Stimulated activated CD8-positive, alpha-beta memory T cell treated with anti-CD3 and anti-CD28 coated beads, Interleukin-4, amount 100 ng/mL, for 48 hours (primary cell): ENCODE measurements around the gene NPEPL1.
"Not testable (repeated sequence)": the region's sequence is repeated elsewhere in the genome, so short reads cannot be mapped to it uniquely, and the experiment has no call there.

ENCODE experiments used
- DNase-seq: peaks from one replicate; pipeline ENCODE4 v3.0.0-alpha.2; 2020

NPEPL1 gene

DNA sequence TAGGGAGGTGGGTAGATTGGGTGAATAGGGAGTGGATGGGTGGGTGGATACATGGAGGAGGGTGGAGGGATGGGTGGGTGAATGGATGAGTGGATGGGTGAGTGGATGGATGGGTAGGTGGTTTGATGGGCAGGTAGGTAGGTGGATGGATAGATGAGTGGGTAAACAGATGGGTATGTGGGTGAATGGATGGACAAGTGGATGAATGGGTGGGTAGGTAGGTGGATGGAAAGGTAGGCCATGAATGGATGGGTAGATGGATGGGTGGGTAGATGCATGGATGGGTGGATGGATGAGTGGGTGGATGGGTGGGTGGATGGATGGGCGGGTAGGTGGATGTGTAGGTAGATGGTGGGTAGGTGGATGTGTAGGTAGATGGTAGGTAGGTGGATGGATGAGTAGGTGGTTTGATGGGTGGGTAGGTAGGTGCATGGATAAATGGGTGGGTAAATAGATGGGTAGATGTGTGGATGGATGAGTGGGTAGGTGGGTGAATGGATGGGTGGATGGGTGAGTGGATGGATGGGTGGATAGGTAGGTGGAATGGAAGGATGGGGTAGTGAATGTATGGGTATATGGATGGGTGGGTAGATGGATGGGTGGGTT, 51.4 kb downstream of the NPEPL1 start:
- no peak for DNase-seq

DNA sequence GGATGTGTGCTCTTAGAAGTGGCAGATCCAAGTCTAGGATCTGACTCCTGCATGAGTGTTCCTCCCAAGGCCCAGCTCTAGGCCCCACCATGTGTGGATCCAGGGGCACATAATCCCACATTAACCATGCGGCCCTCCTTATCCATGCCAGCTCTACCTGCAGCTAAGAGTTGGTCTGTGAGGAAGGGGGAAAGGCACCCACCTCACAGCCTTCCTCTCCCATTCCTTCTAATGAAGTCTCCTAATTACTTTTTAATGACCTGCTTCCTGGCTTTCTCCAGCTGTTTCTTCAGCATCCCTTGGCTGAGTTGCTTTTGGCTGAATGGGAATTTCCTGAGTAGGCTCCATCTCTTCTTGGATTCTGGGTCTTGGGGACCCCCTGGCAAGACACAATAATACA, 52.2 kb downstream of the NPEPL1 start:
- no peak for DNase-seq

DNA sequence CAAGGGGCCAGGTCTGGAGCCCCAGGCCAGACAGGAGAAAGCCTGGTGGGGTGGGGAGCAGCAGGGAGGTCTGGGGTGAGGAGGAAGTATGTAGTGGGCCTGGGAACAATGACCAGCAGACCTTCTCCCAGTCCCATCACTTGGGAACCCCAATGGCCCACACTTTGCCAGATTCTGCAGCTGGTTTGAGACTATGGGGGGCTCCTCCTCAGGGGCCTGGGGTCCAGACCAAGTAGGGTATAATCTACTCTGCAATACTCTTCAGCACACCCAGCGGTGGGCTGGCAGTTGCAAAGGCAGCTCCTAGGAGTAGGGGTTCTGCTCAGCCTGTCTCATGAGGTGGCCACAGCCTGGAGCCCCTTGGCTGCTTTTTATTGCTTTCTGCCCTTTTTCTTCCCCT, 52.8 kb downstream of the NPEPL1 start:
- DNase-seq, result no peak

DNA sequence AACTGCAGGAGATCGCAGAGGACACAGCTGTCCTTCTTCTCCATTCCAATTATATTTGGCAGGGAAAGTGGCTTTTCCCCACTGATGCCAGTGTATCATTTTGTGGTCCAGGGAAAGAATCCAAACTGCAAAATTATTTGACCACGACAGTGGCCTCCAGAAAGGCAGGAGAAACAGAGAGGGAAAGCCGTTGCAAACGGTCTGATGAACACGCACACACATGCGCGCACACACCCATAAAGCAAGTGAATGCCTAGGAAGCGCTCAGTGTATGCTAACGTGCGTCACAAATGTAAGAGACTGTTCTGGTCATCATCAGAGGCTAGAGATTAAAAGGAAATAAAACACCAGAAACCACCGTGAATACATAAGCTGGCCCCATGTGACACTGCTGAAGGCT, 54.0 kb downstream of the NPEPL1 start:
- no peak for DNase-seq

DNA sequence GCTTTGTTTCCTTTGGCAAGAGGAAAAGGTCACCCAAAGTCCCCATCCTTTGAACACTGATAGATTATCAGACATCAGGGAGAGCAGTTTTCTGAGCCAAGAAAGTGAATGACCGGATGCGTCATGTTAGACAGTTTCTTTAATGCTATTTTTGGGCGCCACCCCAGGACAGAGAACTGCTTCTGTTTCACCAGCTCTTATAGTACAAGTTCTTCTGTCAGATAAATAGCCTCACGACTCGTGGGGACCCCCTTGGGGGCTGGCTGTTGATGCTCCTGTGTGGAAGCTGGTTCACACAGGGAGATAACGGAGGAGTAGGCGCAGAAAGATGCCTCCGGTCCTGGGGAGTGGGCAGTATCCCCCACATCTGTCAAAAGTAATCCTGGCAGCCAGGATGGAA, 54.6 kb downstream of the NPEPL1 start:
- no peak for DNase-seq

DNA sequence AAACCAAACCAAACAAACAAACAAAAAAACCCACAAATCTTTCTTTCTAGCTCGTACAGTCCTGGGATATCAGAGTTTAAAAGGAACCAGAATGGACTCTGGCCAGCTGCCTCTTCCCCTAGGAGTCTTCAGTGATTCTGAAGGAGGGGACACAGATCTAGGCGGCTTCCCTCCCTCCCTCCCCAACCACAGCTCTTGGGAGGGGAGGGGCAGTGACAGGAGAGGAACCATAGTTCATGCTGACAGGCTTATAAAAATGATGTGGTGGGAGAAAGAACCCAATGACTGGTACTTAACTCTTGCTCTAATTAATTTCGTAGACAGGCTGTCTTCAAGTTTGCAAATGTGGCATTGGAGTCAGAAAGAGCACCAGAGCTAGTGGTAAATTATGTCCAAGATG, 56.0 kb downstream of the NPEPL1 start:
- DNase-seq, result no peak

DNA sequence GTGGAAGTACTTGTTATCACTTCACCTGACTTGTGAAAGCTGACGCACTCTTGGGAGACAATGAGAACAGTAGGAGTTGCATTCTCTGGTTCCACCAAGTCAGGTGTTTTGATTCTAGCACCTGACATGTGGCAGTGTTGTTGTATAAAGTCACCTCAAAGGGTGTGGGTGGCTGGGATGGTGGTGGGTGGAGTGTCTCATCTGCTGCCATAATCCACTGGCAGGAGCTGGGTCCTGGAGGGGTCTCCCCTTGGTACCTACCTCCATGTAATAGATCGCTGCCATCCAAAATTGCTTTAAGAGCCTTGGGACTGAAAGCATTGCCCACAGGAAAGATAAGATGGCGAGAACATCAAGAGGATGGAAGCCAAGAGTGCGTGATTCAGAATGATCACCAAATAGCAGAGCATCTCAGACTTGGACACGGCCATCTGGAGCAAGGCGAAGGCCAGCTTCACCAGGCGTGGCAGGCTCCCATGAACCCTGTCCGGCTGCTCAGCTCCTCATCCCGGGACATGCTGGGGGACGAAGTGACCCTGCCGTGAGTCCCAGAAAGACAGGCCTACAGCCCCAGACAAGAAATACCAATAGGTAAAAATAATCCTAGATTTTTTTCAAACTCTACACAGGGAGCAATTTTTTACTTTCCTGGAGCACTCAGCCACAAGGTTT, 56.6 kb downstream of the NPEPL1 start:
- DNase-seq, result no peak

DNA sequence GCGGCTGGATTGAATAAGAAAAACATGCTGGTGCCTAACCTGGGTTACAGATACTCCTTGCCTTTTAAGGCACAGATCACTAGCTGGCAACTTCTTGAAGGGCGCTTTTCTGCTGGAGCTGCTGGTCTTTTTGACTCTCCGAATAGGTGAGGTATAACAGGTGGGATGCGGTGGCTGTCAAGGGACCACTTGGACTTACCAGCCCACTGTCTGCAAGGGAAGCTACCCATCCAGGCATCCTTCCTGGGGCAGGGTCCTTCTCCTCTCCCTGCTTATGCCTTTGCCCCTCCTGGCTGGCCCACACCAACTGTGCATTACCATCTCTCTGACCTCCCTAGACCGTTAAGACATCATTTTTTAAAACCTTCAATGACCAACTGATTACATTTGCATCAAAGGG, 57.4 kb downstream of the NPEPL1 start:
- DNase-seq, result no peak

DNA sequence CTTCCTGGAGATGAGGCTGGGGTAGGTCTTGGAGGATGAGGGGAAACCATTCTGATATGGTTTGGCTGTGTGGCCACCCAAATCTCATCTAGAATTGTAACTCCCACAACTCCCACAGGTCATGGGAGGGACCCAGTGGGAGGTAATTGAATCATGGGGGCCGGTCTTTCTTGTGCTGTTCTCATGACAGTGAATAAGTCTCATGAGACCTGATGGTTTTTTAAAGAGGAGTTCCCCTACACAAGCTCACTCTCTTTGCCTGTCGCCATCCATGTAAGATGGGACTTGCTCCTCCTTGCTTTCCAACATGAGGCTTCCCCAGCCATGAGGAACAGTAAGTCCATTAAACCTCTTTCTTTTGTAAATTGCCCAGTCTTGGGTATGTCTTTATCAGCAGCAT, 58.1 kb downstream of the NPEPL1 start:
- DNase-seq, result not testable (repeated sequence)

DNA sequence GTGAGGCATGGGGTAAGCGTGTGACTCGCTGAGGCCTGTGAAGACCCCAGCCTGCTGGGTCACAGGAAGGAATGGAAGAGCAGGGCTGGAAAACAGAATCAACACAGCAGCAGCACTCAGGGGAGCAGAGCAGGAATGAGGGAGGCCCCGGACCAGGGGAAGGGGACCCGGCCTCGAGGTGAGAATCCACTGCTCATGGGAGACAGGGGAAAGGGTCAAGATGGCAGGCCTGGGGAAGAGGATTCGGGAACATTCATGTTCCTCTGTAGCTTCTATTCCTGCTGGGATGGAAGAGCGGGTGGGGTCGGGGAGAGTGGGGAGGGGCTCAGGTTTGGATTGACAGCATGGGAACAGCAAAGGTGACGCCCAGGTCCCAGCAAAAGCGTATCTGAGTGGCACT, 59.4 kb downstream of the NPEPL1 start:
- no peak for DNase-seq

DNA sequence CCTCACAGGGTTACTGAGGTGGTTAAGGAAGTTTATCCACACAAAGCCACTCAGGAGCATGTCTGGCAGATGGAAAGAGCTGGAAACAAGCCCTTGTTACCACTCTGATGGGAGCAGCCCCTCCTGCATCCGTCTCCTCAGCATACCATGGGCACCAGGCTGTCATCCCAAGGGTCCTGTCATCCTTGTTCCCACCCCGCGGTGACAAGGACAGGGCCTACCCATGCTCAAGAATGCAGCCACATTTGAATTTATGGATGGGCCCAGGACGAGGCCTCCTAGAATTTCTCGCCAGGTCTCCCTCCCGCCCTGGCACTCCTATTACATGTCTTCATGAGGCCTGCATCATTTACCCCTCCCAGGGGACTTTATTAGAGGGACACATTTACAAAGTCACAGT, 60.0 kb downstream of the NPEPL1 start:
- DNase-seq, result no peak

DNA sequence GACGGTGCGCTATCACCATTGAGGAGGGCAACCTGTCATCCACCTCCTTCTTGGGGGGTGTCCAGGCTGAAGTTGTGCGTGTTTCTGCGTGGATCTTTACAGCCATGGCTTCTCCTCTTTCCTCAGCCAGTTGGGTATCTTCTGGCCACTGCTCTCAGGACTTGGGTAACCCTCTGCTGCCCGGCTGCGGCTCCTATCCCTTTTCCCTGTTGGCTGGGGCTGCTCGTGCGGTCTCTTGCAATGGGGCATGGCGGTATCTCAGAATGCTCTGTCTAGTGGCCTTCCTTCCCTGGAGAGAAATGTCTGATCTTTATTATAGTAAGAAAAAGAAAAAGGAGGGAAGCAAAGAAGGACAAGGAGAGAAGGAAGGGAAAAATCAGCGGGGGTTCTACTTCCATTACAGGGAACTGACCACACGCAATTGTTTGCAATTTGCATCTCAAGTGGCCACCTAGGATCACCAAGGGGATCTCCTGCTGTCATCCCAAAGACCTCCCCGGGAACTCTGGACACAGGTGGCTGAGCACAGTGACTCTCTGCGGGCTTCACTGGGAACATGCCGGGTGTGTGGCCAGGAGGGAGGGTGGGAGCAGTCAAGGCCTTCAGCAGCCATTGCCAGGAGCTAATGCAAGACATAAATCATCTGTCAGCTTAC, 60.8 kb downstream of the NPEPL1 start:
- DNase-seq, result no peak

DNA sequence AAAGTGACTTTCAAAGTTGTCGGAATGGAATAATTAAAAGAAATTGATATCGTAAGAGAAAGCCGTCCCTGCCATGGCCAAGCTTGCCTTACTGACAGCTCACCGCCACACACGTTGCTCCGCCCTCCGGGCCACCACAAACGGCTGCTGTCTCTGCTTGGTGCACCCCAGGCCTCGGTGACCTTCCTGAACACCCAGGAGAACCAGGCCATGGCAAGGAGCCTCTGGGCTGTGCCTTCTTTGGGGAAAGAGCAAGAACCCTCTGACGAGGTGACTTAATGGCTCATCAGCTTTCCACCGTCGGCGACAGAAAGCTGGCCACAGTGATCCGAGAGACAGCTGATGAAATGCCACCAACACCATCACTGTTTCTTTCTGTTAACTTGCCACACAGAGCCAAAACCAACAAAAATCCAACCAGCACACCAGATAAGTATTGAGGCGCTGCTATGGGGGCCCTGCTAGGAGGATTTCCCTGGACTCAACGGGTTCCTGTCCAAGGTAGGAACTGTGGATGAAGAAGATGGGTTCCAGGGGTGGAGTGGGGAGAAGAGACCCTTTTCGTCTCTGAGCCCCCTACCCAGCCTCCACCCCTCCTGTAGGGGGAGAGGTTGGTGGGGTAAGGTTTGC, 61.4 kb downstream of the NPEPL1 start:
- DNase-seq, result no peak

DNA sequence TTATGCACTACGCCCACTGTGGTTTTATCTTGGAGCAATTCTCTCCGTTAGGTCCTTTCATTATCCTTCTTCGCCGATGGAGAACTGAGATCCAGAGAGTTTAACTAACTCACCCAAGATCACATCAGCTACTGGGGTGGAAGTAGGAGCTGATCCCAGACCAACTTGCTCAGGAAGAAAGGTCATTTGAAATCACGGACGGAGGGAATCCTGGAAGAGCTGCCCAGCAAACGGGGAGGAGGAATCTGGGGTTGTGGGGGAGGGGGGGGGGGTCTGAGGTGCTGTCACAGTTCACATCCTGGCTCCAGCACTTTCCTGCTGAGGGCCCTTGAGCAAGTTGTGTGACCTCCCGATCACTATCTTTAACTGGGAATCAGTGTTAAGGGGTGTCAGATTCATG, 62.0 kb downstream of the NPEPL1 start:
- DNase-seq, result no peak

DNA sequence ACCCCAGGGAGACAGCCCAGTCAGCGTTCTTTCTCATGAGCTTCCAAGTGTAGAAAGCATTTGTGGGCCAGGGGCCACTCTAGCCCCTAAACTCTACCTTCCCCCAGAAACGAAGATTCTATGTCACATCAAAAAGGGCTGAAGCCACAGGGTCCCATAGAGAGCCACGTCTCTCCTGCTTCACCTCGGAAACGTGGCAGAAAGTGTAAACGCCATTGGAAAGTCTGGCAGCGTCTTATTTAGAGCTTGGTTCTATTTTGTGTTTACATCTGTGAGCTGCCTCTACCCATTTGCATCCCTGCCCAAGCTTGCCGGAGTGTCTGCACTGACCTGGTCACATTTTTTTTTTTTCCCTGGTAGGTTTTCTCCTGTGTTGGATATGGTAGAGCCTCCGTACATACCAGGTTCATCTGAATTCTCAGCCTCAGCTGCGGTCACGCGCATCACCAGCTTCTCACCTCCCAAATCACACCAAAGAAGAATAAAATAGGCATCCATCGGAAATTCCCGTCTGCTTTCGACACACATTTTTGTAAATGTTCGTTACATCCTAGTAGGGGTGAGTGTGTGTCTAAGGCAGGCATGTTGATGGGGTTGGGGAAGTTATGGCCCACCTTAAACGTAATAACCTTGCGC, 62.6 kb downstream of the NPEPL1 start:
- DNase-seq, result no peak

DNA sequence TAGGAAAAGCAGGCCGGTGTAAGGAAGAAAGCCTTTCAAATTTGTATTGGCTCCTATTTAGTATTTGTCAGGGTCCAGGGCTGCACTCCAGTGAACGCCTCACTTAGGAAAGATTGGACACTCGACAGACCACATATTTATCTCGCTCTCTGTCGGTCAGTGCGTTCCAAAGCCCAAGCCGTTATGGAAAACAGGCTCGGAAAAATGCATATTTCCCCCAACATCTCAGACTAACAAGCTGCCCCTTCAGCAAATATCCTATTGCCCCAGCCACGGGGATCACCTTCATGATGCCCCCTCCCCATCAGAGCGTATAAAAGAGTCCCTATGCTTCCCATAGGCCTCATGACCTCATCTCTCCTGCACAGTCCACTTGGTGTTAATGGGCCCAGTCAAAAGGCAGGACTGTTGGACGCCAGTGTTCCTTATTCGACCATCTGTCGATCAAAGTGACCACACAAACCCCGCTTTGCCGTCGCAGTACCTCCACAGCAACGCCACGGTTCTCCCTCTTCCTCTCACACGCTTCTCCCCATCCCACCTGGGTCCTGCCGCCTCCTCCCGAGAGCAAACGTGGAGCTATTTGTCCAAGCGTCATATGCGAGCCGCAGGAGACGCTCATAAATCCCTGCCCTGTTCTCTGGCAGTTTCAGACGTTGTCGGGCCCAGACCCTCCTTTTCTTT, 63.3 kb downstream of the NPEPL1 start:
- DNase-seq, result no peak

DNA sequence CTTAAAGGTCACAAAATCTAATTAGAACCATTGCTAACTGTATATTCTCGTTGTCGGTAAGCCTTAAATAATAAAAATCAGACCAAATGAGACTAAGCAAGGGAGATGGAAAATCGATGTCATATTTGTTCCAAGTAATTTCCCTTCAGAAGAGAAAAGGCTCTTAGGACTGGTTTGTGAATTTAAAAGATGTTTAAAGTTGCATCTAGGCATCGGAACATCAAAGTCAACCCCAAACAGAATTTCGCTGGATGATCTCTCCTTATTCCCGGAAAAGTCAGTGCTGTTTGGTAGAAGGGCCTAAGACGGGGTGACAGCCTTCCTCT, 63.8 kb downstream of the NPEPL1 start:
- DNase-seq, result no peak

DNA sequence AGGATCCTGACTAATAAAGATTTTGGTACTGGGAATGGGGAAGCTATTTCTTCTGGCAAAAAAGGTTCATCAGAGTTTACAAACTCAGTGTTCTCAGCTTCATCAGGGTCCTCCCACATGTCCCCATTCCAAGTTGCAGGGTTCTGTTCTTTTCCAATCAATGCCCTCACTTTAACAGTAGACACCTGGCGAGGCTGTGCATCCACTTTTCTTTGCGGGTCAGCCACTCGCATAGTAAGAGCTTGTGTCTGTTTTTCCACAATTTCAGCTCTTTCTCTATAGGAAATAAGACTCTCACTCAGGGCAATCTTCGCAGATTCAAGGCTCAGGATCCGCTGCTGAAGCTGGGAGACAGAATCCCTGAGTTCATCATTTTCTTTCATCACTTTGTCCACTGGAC, 65.0 kb downstream of the NPEPL1 start:
- not testable (repeated sequence) for DNase-seq

DNA sequence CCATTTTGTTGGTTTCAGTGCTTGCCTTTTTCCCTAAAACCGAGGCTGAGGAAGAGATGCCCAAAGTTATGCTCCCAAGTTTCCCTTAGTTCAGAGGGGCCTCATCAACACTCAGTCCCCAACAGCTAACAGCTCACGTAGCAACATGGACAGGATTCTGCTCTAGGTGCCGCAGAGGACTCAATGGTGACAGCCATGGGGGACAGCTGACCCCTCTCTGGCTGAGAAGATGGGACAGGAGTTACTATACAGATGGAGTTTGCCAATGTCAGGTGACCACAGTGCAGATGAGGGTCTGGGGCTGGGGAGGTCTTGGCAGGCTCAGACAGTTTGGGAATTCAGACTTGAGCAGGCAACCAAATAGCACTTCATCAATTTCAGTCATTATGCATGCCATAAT, 67.3 kb downstream of the NPEPL1 start:
- DNase-seq, result peak; percentile 3

DNA sequence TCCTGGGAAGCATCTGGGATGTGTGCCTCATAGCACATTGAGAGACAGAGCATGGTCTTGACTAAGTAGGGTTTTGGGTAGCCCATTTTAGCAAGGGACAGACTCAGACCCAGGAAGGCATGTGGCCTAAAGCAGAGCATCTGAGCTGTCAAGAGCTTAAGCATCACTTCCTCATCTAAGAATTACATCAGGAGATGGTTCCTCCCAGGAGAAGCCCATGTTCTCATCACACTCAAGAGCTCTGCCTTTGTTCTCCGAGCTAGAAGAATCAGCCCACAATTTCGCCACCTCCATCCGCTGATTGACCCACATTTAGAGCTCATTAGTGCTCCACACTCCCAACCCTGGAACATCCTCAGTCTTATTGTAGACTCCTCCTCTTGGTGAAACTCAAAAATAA, 68.3 kb downstream of the NPEPL1 start:
- peak; percentile 11 for DNase-seq

DNA sequence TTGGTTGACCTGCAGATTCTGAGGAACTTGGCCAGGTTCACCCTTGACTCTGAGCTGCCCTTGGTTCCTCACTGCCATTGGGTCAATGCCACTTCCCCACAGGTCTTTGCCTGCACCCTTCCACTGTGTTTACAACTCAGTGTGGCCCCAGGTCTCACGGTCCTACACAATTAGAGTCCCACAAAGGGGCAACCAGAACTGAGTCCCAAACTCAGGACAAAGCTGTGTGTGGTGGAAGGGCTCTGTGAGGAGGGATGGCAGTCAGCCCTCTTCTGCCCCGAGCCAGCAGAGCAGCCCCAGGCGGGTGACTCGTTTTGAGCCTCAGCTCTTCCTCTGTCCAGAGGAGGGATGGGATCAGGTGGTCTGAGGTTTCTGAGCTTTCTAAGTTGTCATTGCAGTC, 69.5 kb downstream of the NPEPL1 start:
- no peak for DNase-seq

DNA sequence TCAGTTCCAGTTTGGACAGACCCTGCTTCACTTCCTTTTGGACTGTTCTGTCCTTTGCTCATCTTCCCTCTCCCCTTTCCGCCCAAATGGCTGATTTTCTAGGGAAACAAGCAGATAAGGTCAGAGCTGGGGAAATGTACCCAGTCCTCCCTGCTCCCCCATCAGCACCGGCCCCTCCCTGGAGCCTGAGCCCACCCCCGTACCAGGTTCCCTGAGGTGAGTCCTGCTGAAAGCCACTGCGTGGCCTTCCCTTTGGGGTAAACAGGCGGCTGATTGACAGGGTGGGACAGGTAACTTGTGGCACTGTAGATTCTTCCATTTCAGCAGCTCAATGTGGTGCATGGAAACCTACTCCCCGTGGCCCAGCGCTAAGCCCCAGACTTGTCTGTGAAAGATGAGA, 70.5 kb downstream of the NPEPL1 start:
- DNase-seq, result no peak
